GM12801 (cell line): ENCODE data around the gene DIABLO.

Experiments
- TF ChIP-seq, protein P1 (sequence below): IDR thresholded peaks from one replicate; pipeline ENCODE4 v1.5.1; 2011; ENCODE audit warnings: control low read depth; ENCODE audit not compliant: insufficient read length; ENCODE audit errors: extremely low read depth

Gene DIABLO

DNA sequence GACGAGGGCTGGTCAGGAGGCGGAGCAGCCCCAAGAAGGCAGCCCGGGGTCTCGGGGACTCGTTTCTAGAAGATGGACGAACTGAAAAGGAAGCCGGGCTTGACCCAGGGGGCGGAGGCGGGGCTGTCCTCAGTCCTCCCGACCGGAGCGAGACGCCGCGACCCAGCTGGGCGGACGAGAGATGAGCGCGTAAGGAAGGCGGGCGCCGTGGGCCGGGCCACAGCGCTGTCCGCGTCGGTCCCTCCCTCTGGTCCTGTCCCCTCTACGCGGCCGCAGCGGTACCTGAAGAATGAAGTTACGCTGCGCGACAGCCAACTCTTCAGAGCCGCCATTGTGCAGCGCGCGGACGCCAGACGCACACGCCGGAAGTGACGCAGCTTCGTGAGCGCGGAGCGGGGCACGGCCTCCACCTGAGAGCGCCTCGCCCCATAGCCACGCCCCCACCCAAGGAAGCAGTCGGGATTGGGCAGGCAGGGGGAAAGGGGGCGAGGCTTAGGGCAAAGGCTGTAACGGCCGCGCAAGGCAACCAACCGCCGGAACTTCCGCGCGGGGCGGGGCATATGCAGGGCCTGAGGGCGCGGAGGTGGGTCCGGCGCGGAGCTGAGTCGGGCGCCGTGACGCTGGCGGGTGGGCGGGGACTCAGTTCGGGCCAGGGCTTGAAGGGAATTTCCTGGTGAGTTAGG is at the start of gene DIABLO:
DIABLO (minus strand) TSS at position 370 of the 683 bp plus-strand sequence; CDS start at position 332, 38 bp downstream.
- TF ChIP-seq, protein P1, sequence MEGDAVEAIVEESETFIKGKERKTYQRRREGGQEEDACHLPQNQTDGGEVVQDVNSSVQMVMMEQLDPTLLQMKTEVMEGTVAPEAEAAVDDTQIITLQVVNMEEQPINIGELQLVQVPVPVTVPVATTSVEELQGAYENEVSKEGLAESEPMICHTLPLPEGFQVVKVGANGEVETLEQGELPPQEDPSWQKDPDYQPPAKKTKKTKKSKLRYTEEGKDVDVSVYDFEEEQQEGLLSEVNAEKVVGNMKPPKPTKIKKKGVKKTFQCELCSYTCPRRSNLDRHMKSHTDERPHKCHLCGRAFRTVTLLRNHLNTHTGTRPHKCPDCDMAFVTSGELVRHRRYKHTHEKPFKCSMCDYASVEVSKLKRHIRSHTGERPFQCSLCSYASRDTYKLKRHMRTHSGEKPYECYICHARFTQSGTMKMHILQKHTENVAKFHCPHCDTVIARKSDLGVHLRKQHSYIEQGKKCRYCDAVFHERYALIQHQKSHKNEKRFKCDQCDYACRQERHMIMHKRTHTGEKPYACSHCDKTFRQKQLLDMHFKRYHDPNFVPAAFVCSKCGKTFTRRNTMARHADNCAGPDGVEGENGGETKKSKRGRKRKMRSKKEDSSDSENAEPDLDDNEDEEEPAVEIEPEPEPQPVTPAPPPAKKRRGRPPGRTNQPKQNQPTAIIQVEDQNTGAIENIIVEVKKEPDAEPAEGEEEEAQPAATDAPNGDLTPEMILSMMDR: no peak

DNA sequence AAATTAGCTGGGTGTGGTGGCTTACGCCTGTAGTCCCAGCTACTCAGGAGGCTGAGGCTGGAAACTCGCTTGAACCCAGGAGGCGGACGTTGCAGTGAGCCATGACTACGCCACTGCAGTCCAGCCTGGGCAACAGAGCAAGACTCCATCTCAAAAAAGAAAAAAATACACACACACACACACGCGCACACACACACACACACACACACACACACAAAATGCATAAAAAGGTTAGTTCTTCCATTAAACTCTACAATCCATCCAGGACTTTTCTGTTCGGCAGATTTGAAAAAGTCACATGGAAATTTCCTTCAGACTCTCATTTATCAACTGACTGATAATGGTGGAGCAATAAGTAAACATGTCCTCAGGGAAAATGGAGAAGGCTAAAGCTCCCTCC is 49.6 kb upstream of the DIABLO start:
- TF ChIP-seq, protein P1: no peak

DNA sequence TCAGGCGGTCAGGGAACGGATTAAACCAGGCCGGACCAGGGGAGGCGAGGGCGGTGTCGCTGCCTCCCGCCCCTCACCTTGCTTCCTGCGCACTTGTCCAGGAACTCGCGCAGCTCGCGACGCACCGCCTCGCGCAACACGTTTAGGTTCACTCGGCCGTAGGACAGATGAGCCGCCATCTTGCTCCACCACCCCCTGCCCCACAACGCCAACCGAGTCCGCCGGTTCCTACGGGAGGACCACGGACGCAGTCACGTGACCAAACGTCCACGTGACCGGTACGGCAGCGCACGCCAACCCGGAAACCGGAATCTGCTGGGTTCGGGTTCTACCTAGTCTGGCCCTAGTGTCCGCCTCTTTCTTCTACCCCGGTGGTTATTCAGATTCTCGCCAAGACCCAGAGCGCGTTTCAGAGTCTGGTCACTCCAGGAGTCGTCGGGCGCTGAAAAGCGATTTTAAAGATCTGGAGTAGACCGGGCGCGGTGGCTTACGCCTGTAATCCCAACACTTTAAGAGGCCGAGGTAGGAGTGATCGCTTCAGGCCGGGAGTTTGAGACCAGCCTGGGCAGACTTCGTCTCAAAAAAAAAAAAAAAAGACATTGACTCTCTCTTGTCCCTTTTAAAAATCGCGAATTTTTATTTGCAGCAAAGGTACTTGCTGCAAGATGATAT is 40.5 kb upstream of the DIABLO start, which contains the start of gene VPS33A:
VPS33A (minus strand) TSS at position 265 of the 672 bp plus-strand sequence; CDS start at position 179, 86 bp downstream.
- TF ChIP-seq, protein P1: no peak

DNA sequence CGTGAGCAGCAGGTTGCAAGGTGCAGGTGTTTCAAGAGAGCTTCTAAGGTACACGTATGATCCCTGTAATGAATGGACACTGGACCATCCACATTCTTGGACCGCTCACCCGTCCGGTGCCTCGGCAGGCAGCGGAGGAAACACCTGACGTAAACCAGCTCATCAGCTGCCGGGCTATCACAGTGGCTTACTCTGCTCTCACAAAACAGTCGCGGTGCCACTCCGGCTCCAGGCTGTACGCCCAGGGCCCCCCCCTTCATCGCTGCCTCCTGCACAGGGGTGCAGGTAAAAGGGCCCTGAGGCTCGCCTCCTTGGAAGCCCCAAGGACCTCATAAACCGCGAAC is 40.0 kb upstream of the DIABLO start:
- TF ChIP-seq, protein P1: no peak

DNA sequence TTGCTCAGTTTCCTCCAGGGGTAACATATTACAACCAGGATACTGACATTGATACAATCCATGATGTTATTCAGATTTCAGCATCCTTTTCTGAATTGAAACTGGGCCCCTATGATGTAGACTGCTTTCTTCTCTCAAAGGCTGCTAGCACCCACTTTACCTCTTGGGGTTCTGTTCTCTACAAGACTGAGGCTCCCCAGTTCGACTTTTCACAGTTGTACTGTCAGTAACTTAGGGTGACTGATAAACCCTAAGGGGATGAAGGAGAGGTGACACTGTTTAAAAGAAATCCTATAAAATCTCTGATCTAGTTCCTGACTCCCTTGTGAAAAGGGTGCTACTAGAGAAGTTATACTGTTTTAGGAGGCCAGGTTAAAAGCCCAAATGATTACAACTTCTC is 39.6 kb upstream of the DIABLO start:
- TF ChIP-seq, protein P1: no peak

DNA sequence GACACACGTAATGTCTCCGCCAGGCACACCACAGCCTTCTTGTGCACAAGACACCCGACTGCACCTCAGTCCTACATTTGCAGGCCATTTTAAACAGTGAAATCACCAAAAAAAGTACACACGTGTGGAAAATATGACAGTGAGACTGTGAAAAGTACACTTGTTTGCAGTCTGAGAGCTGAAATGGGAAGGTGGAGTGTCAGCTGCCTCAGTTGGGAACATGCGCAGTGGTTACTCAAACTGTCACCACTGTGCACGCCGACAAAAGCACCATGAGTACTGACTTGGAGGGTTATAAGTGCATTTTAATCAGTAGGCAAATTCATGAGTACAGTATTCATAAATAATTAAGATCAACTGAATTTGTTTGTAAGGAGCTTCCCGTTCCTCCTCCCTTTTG is 24.7 kb upstream of the DIABLO start:
- TF ChIP-seq, protein P1: no peak

GRCh38 chr12:122250047-122250446 is 24.2 kb upstream of the DIABLO start:
- TF ChIP-seq, protein P1: no peak
